Measurements from ENCODE around the gene HSPB9. TPM values are rescaled to one million over a fixed set of nuclear protein-coding genes. Genes with fewer than 3 reads are reported as not detected.
A peak's percentile ranks its signal among the peaks of the same experiment; 100 is the strongest.

Gene HSPB9
- total RNA-seq, 1 experiment from 2014 or later, result 0.46 TPM

DNA sequence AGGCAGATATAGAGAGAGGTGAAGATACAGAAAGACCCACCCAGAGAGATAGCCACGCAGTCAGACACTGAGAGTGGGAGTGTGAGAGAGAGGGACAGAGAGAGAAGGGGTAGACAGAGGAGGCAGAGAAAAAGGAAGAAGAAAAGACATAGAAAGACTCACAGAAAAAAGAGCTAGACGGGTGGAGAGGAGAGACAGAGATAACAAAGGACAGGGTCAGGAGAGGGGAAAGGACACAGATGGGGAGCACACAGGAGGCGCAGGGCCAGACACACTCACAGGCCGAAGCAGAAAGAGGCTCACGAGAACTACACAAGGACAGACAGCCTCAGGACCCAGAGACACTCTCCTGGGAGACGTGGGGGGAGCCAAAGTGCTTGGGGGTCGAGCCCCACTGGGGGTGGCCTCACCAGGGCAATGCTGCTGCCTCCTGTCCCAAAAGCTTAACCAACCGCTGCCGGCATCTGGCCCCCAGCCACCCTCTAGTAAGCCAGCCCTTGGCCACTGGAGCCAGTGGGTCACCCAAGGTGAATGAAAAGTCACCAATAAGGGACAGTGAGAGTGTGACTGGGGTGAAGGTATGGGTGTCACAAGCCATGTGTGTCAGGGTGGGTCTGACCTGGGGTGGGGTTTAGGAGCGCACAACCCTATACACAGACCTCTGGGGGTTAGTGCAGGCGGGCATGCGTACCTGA, 28.1 kb upstream of the HSPB9 start:
- H3K4me1 Mint-ChIP-seq, result peaks cover 28% of the 10 kb centered on the region
- H3K36me3 Mint-ChIP-seq, result no peaks in the 10 kb centered on the region
- no peak overlapping the region for H3K4me3 Mint-ChIP-seq
- no peak for ATAC-seq
- ChIA-PET CTCF (interaction anchor here (0.7 to 1.1 kb wide), 4 partner anchors 21 to 67 kb away, joined by 3 to 4 read pairs (median 4); no protein-coding TSS in a partner anchor), POLR2A (no interaction called here)
- H3K9me3 Mint-ChIP-seq, result no peaks in the 10 kb centered on the region
- H3K27ac Mint-ChIP-seq, result no peak overlapping the region; the same call in 1 of the 2 replicates
- TF ChIP-seq, protein P1, sequence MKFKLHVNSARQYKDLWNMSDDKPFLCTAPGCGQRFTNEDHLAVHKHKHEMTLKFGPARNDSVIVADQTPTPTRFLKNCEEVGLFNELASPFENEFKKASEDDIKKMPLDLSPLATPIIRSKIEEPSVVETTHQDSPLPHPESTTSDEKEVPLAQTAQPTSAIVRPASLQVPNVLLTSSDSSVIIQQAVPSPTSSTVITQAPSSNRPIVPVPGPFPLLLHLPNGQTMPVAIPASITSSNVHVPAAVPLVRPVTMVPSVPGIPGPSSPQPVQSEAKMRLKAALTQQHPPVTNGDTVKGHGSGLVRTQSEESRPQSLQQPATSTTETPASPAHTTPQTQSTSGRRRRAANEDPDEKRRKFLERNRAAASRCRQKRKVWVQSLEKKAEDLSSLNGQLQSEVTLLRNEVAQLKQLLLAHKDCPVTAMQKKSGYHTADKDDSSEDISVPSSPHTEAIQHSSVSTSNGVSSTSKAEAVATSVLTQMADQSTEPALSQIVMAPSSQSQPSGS (CRISPR knock-in tag; IDR thresholded peaks at IDR 0.05; ENCODE audit: borderline replicate concordance, low read depth), result no peak
- H3K27me3 Mint-ChIP-seq (ENCODE audit: low read depth), result peaks cover 33% of the 10 kb centered on the region
- no peak for DNase-seq (ENCODE audit: low spot score)

DNA sequence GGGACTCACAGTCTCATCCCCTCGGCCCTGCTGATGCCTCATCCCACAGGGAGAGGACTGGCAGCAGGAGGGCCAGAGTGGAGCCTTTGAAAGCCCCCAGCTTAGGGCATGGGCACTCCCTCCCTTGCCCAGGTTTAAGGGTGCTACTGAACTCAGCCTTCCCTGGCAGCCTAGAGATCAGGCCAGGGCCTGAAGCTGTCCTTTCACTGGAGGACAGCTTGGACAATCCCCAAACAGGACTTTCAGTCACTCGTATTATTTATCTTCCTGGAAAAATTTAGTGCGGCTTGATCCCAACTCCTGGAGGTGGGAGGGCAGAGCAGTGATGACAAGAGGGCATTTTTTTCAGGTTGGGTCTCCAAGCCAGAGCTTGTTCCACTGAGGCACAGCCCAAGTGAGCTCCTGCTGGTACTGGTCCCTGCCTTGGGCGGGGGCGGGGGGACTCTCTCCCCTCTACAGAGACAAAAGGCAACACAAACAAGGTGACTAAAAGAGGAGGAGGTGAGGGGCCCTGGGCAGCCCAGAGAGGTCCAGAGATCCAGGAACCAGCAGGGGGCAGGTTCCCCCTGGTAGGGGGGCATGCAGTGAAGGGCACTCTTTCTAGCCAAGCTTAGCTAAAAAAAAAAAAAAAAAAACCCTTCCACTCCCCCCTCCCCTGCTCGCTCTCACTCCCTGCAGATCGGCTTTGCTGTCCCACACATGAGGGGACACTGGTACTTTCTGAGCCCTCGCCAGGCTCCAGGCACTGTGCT, 26.1 kb upstream of the HSPB9 start:
- Mint-ChIP-seq H3K27ac (no peak overlapping the region; the same call in 1 of the 2 replicates), H3K27me3 (ENCODE audit: low read depth) (peaks cover 33% of the 10 kb centered on the region), H3K4me3 (no peak overlapping the region), H3K9me3 (no peaks in the 10 kb centered on the region), H3K36me3 (no peaks in the 10 kb centered on the region), H3K4me1 (peaks cover 23% of the 10 kb centered on the region)
- no peak for TF ChIP-seq NR1H2 (CRISPR knock-in tag; IDR thresholded peaks at IDR 0.05)
- TF ChIP-seq, protein P2, sequence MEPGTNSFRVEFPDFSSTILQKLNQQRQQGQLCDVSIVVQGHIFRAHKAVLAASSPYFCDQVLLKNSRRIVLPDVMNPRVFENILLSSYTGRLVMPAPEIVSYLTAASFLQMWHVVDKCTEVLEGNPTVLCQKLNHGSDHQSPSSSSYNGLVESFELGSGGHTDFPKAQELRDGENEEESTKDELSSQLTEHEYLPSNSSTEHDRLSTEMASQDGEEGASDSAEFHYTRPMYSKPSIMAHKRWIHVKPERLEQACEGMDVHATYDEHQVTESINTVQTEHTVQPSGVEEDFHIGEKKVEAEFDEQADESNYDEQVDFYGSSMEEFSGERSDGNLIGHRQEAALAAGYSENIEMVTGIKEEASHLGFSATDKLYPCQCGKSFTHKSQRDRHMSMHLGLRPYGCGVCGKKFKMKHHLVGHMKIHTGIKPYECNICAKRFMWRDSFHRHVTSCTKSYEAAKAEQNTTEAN (CRISPR knock-in tag; IDR thresholded peaks at IDR 0.05), result no peak
- TF ChIP-seq RELA (CRISPR knock-in tag; IDR thresholded peaks at IDR 0.05; ENCODE audit: borderline replicate concordance), result no peak
- ATAC-seq (no peak), DNase-seq (ENCODE audit: low spot score) (no peak)
- CTCF ChIA-PET, result interaction anchor here (1.0 to 3.7 kb wide), 8 partner anchors 16 to 137 kb away, joined by 3 to 20 read pairs (median 5); partner anchors contain the start of genes DHX58, DNAJC7 and NKIRAS2
- POLR2A ChIA-PET, result interaction anchor here (0.5 kb wide), 1 partner anchor 32 kb away, joined by 3 read pairs; no protein-coding TSS in a partner anchor

DNA sequence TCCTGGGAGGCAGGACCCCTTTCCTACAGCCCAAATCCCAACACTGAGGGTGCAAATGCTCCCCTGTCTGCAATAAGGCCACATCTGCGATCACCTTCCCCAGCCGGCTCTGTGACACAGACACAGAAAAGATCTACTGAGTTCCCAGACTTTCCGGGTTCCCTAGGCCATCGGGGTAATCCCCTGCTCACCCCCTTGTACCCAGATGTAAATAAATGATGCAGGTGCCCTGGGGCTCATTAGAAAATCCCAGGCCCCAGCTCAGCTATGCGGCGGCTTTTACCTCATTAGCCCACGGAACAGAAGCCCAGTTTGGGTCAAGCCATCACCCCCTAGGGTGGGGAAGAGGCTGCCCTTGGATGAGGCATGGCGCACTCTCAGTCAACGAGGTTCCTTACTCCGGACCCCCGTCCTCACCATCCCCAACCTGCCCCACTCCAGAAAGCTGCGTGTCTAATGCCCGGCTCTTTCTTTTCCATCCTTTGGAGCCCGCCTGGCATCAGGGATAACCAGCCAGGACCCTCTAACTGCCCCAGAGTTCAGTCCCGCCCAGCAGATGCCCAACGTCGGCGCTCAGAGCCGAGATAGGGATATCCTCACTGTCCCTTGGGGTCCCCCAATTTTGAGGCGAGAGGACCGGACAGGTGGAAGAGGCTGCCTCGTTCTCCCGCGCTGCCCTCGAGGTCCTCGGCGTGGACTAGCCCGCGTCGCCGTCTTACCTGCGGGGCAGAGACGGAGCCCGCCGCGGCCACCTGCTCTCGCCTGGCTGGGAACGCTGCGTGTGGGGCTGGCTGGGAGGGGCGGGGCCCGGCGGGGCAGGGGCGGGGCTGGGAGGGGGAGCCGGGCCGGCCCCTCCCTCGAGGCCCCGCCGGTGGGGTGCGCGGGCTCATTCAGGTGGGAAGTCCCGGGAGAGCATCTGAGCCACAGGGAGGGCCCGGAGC, 24.6 kb upstream of the HSPB9 start, which contains the start of gene ZNF385C:
Gene ZNF385C, minus strand, starts transcription at position 783 of the 941 bp plus-strand sequence. CDS start 35,417 bp downstream, outside the sequence.
- no peak within 1 kb of the TSS for H3K27ac Mint-ChIP-seq
- peak; percentile 51 for ATAC-seq
- POLR2A ChIA-PET, result interaction anchor here (0.8 to 1.6 kb wide), 2 partner anchors 69 to 81 kb away, joined by 3 to 4 read pairs; partner anchors contain the start of gene DNAJC7
- TF ChIP-seq GTF2I (CRISPR knock-in tag; conservative IDR thresholded peaks at IDR 0.05) (no peak), NFATC4 (CRISPR knock-in tag; IDR thresholded peaks at IDR 0.05) (no peak), RELA (CRISPR knock-in tag; IDR thresholded peaks at IDR 0.05; ENCODE audit: borderline replicate concordance) (peak; percentile 47; the same call in 1 of the 2 replicates), NFE2L1 (CRISPR knock-in tag; IDR thresholded peaks at IDR 0.05) (0 out of 2 replicates have a peak, but pooled peaks have one; percentile 54), GRHL2 (CRISPR knock-in tag; IDR thresholded peaks at IDR 0.05; ENCODE audit: insufficient replicate concordance, severe bottlenecking) (no peak), FOXP1 (CRISPR knock-in tag; IDR thresholded peaks at IDR 0.05; ENCODE audit: borderline replicate concordance) (peak; percentile 88), ZNF423 (CRISPR knock-in tag; IDR thresholded peaks at IDR 0.05) (no peak)
- TF ChIP-seq, protein P3, sequence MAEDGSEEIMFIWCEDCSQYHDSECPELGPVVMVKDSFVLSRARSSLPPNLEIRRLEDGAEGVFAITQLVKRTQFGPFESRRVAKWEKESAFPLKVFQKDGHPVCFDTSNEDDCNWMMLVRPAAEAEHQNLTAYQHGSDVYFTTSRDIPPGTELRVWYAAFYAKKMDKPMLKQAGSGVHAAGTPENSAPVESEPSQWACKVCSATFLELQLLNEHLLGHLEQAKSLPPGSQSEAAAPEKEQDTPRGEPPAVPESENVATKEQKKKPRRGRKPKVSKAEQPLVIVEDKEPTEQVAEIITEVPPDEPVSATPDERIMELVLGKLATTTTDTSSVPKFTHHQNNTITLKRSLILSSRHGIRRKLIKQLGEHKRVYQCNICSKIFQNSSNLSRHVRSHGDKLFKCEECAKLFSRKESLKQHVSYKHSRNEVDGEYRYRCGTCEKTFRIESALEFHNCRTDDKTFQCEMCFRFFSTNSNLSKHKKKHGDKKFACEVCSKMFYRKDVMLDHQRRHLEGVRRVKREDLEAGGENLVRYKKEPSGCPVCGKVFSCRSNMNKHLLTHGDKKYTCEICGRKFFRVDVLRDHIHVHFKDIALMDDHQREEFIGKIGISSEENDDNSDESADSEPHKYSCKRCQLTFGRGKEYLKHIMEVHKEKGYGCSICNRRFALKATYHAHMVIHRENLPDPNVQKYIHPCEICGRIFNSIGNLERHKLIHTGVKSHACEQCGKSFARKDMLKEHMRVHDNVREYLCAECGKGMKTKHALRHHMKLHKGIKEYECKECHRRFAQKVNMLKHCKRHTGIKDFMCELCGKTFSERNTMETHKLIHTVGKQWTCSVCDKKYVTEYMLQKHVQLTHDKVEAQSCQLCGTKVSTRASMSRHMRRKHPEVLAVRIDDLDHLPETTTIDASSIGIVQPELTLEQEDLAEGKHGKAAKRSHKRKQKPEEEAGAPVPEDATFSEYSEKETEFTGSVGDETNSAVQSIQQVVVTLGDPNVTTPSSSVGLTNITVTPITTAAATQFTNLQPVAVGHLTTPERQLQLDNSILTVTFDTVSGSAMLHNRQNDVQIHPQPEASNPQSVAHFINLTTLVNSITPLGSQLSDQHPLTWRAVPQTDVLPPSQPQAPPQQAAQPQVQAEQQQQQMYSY (CRISPR knock-in tag; IDR thresholded peaks at IDR 0.05), result no peak
- TF ChIP-seq, protein P4, sequence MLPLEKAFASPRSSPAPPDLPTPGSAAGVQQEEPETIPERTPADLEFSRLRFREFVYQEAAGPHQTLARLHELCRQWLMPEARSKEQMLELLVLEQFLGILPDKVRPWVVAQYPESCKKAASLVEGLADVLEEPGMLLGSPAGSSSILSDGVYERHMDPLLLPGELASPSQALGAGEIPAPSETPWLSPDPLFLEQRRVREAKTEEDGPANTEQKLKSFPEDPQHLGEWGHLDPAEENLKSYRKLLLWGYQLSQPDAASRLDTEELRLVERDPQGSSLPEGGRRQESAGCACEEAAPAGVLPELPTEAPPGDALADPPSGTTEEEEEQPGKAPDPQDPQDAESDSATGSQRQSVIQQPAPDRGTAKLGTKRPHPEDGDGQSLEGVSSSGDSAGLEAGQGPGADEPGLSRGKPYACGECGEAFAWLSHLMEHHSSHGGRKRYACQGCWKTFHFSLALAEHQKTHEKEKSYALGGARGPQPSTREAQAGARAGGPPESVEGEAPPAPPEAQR (CRISPR knock-in tag; IDR thresholded peaks at IDR 0.05), result no peak
- TF ChIP-seq, protein P5, sequence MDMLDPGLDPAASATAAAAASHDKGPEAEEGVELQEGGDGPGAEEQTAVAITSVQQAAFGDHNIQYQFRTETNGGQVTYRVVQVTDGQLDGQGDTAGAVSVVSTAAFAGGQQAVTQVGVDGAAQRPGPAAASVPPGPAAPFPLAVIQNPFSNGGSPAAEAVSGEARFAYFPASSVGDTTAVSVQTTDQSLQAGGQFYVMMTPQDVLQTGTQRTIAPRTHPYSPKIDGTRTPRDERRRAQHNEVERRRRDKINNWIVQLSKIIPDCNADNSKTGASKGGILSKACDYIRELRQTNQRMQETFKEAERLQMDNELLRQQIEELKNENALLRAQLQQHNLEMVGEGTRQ (CRISPR knock-in tag; IDR thresholded peaks at IDR 0.05), result no peak
- TF ChIP-seq, protein P6, sequence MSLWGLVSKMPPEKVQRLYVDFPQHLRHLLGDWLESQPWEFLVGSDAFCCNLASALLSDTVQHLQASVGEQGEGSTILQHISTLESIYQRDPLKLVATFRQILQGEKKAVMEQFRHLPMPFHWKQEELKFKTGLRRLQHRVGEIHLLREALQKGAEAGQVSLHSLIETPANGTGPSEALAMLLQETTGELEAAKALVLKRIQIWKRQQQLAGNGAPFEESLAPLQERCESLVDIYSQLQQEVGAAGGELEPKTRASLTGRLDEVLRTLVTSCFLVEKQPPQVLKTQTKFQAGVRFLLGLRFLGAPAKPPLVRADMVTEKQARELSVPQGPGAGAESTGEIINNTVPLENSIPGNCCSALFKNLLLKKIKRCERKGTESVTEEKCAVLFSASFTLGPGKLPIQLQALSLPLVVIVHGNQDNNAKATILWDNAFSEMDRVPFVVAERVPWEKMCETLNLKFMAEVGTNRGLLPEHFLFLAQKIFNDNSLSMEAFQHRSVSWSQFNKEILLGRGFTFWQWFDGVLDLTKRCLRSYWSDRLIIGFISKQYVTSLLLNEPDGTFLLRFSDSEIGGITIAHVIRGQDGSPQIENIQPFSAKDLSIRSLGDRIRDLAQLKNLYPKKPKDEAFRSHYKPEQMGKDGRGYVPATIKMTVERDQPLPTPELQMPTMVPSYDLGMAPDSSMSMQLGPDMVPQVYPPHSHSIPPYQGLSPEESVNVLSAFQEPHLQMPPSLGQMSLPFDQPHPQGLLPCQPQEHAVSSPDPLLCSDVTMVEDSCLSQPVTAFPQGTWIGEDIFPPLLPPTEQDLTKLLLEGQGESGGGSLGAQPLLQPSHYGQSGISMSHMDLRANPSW (CRISPR knock-in tag; conservative IDR thresholded peaks at IDR 0.05; ENCODE audit: low read depth), result no peak

More for the DNA sequence above, 24.6 kb upstream of the HSPB9 start, which contains the start of gene ZNF385C:
- CTCF ChIA-PET, result interaction anchor here (0.7 to 6.7 kb wide), 16 partner anchors 9 to 420 kb away, joined by 3 to 138 read pairs (median 5); partner anchors contain the start of genes DNAJC7, KAT2A and NKIRAS2
- H3K27me3 Mint-ChIP-seq (ENCODE audit: low read depth), result peaks cover 33% of the 10 kb centered on the region
- no peaks in the 10 kb centered on the region for H3K9me3 Mint-ChIP-seq
- H3K4me1 Mint-ChIP-seq, result peaks cover 16% of the 10 kb centered on the region
- H3K4me3 Mint-ChIP-seq, result peak within 1 kb of the TSS; percentile 62
- no peaks in the 10 kb centered on the region for H3K36me3 Mint-ChIP-seq
- peak; percentile 59 for DNase-seq (ENCODE audit: low spot score)
